Measurements from ENCODE around the gene RABGAP1L.
"Not testable (repeated sequence)": the region's sequence is repeated elsewhere in the genome, so short reads cannot be mapped to it uniquely, and the experiment has no call there.

RABGAP1L gene

DNA sequence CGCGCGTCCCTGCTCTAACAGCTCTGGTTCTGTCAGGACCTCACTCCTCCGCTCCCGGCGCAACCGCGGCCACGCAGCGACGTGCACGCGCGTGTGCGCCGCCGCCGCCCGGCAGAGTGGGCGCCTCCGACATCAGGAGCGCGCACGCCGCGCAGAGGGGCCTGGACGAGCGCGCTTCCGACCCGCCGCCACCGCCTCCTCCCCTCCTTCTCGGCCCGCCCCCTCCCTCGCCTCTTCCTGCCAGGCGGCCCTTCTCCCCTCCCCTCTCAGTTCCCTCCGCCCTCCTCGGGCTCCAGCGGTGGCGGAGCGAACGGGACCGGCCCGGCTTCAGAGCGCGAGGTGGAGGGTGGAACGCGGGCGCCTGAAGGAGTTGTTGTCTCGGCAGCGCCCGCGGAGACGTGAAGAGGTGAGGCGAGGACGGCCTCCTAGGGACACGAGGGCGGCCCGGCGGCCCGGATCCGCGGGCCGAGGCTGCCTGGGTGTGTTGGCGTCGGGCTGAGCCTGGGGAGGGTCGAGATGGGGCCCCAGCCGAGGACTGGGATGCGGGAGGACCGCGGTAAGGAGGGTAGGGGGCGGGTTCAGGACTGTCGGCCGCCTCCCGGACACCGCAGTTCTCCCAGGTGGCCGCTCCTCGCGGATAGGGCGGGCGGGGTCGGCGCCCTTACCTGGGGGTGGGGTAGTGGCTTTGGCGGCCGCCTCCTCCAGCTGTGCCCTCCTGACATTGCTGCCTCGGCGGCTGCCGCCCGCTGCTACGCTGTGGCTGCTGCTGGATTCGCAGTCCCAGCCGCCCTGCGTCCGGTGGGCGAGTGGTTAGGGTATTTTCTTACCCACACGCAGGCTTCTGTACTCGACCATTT lies at the start of gene RABGAP1L:
Gene RABGAP1L, plus strand, starts transcription at position 269 of the 857 bp plus-strand sequence.
- peak; percentile 93 for DNase-seq

DNA sequence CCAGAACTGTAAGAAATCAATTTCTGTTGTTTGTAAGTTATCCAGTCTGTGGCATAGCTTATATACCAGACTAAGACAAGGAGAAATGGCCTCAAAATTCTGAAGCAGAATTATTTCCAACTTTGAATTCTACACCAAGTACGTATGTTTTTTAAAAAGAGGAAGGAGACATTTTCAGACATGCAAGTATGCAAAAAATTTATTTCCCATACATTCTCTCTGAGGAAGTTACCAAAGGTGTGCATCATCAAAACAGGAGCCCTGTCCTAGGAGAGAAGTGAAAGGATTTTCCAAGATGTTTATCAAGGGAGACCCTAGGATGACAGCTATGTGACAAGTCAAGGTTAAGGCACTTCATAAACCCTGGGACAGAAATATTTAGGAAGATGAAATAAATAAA lies 49.3 kb upstream of the RABGAP1L start:
- DNase-seq: no peak

DNA sequence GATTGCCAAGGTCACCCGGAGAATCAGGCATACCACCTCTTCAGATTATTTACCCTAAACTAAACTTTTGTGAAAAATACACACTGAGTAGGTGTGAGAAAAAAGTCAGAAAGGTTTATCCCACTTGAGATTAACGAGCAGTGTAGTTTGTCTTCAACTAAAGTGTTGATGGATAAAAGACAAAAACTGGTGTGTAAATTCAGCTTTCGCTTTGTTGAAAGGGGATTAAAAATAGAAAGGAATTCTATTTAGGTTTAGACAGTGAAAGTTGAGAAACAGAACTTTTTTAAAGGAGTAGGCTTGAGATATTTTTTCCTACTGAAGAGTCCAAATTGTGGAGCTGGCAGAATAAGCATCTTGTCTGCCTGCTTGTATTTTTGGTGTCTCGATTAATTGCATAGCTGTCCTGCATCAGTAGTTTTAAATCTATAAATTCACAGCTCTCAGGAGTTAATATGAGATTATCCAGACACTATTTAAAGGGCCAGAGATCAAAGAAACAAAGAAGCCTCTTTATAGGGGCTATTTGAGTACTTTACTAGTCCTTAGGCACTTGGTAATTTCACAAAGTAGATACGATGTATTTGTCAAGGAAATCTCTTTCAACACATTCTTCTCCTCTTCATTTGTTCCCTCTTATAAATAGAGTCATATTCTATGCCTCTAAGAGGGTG lies 46.7 kb upstream of the RABGAP1L start:
- DNase-seq: no peak

DNA sequence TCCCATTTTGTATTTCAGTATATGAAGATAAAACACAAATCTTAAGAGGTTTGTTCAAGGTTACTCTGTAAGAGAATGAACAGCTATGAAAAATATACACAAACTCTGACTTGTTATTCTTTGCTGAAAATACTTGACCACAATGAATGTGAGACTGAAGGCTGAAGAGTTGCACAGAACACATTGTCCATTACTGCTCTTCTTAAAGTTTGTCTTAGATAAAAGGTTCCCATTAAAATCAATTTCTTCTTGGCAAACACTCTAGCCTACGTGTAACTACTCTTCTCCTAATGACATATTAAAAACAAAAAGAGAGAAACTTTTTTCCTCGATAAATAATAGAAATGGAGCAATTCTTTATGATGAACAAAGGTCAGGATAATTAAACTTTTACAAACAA lies 45.2 kb upstream of the RABGAP1L start:
- no peak for DNase-seq

DNA sequence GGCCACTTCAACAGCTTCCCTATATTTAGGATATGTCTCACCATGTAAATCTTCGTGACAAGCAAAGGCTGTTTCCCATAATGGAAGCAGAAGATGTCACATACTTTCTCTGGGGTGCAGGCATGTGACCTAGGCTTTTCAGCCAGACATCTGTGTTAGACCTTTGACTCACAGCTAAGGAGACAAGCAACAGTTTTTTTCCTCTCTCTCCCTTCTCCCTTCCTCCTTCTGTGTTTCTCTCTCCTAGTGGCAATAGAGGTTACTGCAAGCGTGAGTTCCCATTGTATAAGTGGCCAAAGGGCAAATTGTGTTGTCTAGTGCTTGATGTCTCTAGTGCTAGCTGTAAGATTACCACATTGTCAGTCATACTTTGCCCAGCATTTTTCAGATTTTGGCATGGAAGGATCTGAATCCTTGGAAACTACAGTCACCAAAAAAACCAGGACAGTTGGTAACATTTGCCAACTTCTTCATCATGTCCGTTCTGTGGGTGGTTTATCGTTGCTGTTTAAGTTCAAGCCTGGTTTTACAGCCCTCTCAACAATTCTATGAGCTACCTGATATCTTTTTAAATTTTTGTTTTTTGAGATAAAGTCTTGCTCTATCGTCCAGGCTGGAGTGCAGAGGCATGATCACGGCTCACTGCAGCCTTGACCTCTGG lies 44.4 kb upstream of the RABGAP1L start:
- peak; percentile 38 for DNase-seq

DNA sequence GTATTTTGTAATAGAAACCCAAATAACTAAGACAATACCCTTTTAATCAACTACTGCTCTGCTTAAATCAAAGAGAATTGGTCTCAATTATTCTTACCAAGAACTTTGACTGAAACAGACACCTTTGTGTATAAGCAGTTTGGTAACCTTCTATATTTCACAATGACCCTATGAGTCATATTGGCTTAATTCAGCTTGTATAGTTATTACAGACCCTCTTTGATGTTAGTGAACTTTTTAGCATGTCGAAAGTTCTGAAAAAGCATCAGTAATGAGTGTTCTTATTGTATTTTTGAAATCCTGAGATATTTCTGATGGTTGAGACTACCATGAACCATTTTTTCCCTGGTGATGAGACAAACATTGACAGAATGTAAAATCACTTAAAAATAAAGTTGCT lies 43.3 kb upstream of the RABGAP1L start:
- no peak for DNase-seq

DNA sequence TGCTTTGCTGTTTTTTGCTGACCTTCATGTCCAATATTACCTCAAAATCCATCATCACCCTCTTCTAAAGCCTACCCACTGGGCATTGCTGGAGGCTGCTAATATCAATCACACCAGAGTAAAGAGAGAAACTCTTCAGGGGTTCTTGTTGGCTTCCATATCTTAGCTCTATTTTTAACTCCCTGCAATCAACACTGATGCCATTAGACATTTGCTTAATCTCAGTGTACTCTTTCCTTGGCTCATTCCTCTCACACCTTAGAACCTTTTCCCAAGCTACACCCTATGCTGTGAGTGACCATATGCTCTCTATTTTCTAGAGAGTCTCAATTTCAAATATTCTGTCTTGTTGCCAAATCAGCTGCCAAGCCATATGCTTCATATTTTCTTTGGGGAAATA lies 40.6 kb upstream of the RABGAP1L start:
- DNase-seq: no peak

DNA sequence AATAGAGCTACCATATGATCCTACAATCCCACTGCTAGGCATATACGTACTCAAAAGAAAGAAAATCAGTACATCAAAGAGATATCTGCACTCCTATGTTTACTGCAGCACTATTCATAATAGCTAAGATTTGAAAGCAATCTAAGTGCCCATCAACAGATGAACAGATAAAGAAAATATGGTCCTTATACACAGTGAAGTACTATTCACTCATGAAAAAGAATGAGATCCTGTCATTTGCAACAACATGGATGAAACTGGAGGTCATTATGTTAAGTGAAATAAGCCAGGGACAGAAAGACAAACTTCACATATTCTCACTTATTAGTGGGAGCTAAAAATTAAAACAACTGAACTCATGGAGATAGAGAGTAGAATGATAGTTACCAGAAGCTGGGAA lies 37.0 kb upstream of the RABGAP1L start:
- DNase-seq: not testable (repeated sequence)

DNA sequence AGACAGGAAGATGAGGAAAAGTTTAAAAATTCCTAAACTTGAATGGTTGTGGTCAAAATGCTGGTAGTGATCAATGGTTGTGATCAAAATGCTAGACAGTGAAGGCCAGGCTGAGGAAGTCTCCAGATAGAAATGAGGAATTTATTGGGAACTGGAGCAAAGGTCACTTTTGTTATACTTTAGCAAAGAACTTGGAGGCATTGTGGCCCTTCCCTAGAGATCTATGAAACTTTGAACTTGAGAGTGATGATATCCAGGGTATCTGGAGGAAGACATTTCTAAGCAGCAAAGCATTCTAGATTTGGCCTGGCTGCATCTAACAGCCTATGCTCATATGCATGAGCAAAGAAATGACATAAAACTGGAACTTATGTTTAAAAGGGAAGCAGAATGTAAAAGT lies 35.5 kb upstream of the RABGAP1L start:
- no peak for DNase-seq

DNA sequence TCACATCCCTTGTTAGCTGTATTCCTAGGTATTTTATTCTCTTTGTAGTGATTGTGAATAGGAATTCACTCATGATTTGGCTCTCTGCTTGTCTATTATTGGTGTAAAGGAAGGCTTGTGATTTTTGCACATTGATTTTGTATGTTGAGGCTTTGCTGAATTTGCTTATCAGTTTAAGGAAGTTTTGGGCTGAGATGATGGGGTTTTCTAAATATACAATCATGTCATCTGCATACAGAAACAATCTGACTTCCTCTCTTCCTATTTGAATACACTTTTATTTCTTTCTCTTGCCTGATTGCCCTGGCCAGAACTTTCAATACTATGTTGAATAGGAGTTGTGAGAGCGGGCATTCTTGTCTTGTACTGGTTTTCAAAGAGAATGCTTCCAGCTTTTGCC lies 32.1 kb upstream of the RABGAP1L start:
- not testable (repeated sequence) for DNase-seq

DNA sequence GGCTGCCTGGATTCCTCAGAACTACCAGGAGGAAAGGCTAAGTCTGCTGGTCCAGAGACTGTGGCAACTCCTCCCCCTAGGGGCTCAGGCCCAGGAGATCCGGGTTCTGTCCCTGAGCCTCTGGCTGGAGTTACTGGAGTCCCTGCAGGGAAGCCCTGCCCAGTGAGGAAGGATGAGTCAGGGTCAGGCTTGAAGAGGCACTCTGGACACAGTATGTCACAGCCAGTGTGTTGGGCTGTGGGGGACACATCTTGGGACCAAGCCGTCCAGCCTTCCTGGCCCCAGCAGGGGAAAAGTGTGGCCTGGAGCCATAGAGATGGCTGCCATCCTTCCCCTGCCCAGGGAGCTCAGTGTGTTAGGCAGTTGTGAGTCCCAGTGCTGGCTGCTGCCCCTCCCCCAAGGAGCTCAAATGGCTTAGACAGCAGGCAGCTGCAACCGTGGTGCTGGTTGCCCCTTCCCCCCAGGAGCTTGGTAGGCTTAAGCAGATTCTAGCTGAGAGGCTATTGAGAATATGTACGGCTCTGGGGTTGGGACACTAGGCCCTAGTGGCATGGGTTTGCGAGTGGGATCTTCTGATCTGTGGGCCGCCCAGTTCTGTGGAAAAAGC lies 28.2 kb upstream of the RABGAP1L start:
- DNase-seq: no peak

DNA sequence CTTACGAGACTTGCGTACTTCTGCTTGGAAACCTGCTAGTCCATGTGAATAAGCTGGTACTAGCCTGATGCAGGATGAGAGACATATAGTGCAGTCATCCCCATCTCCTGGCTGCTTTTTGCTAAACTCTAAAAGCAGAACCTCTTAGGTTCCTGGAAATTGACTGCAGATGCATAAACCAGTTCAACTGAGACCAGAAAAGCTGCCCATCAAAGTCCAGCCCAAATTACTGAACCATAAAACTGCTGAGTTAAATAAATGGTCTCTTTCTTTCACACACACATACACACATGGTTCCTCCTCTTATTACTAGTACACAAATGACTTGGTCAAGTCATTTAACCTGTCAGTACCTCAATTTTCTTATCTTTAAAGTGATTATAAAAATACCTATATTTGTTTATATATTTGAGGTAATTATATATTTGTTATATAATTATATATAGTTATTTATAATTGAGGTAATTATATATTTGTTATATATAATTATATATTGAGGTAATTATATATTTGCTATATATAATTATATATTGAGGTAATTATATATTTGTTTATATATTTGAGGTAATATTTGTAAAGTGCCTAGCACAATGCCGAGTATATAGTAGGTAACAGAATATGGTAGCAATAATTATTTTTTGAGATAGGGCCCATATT lies 25.2 kb upstream of the RABGAP1L start:
- DNase-seq: peak; percentile 77

DNA sequence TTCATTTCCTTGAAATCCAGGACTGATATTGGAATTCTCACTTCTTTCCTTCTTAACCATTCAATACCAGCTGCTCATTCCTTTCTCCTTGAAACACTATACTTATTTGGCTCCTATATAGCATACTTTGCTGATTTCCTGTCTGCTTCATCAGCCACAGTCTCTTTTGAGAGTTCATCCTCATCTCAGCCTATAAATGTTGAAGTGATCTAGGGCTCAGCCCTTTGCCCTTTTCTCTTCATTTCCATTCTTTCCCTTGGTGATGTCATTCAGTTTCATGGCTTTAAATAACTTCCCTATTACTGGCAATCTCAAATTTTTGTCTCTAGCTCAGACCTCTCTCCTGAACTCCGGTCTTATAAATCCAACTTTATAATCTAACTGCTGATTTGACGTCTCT lies 24.1 kb upstream of the RABGAP1L start:
- DNase-seq: no peak

DNA sequence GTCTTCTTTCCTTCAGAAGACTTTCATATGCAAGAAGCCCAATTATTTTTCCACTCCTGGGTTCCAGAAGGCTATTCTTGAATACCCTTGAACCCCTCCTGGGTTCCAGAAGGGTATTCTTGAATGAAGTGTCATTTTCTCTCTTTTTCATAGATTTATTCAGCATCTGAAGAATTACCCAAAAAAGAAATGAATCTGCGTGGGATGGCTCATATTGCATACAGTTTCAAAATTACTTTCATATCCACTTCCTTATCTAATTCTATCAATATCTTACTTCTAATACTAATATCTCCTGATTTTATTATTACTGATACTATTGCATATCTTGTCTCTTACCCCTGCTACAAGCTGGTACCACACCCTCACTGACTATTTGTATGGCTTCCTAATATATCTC lies 22.6 kb upstream of the RABGAP1L start:
- DNase-seq: no peak

DNA sequence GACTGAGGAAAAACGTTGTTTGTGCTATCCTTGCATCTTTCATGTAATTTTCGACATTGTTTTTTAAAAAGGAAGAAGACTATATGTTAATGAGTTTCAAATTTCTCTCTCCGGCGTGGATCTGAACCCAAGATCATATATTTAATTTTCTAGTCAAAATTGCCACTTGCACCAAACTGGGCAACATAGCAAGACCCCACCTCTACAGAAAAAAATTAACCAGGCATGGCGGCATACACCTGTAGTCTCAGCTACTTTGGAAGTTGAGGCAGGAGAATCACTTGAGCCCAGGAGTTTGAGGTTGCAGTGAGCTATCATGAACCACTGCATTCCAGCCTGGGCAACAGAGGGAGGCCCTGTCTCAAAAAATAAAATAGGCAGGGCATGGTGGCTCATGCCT lies 16.5 kb upstream of the RABGAP1L start:
- no peak for DNase-seq

DNA sequence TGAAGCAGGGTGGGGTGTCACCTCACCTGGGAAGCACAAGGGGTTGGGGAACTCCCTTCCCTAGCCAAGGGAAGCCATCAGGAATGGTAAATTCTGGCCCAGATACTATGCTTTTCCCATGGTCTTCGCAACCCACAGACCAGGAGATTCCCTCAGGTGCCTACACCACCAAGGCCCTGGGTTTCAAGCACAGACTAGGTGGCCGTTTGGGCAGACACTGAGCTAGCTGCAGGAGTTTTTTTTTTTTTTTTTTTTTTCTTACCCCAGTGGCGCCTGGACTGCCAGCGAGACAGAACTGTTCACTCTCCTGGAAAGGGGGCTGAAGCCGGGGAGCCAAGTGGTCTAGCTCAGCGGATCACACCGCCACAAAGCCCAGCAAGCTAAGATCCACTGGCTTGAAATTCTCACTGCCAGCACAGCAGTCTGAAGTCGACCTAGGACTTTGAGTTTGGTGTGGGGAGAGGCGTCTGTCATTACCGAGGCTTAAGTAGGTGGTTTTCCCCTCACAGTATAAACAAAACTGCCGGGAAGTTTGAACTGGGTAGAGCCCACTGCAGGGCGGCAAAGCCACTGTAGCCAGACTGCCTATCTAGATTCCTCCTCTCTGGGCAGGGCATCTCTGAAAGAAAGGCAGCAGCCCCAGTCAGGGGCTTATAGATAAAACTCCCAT lies 15.5 kb upstream of the RABGAP1L start:
- DNase-seq: not testable (repeated sequence)

DNA sequence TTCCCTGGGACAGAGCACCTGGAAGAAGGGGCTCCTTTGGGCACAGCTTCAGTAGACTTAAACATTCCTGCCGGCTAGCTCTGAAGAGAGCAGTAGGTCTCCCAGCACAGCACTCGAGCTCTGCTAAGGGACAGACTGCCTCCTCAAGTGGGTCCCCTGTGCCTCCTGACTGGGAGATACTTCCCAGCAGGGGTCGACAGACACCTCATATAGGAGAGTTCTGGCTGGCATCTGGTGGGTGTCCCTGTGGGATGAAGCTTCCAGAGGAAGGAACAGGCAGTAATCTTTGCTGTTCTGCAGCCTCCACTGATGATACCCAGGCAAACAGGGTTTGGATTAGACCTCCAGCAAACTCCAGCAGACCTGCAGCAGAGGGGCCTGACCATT lies 14.9 kb upstream of the RABGAP1L start:
- not testable (repeated sequence) for DNase-seq

DNA sequence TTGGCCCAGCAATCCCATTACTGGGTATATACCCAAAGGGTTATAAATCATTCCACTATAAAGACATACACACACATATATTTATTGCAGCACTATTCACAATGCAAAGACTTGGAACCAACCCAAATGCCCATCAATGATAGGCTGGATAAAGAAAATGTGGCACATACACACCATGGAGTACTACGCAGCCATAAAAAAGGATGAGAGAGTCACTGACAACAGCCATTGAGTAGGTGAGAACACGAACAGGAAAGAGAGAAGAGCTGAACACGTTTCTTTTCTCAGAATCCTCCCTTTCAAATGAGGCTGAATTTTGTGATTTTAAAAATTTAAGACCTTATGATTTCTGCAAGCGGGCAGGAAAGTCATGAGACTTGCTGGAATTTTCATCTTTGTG lies 10.1 kb upstream of the RABGAP1L start:
- no peak for DNase-seq

DNA sequence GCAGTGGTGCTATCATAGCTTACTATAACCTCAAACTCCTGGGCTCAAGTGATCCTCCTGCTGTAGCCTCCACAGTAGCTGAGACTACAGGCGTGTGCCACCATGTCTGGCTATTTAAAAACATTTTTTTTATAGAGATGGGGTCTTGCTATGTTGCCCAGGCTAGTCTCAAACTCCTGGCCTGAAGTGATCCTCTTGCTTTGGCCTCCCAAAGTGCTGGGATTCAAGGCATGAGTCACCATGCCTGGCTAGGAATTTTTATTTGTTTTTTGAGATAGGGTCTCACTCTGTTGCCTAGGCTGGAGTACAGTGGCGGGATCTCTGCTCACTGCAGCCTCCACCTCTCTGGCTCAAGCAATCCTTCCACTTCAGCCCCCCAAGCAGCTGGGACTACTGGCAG lies 8.8 kb upstream of the RABGAP1L start:
- no peak for DNase-seq

DNA sequence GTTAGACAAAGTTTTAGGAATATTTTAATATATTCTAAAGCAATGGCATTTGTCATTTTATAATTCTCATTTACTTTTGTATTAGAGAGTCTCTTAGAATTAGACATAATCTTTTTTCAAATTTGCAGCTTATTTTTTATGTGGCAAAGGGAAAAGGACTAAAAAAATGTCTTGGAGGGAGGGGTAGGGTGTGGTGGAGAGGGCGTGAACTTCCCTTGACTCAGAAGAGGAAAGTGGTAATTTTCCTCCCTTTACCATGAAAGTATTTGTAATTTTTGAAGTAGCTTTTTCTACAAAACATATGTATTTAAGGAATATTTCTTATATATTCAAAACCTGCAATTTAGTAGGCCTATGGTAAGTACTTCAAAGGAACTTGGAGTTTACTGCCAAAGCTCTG lies 6.9 kb upstream of the RABGAP1L start:
- DNase-seq: no peak

DNA sequence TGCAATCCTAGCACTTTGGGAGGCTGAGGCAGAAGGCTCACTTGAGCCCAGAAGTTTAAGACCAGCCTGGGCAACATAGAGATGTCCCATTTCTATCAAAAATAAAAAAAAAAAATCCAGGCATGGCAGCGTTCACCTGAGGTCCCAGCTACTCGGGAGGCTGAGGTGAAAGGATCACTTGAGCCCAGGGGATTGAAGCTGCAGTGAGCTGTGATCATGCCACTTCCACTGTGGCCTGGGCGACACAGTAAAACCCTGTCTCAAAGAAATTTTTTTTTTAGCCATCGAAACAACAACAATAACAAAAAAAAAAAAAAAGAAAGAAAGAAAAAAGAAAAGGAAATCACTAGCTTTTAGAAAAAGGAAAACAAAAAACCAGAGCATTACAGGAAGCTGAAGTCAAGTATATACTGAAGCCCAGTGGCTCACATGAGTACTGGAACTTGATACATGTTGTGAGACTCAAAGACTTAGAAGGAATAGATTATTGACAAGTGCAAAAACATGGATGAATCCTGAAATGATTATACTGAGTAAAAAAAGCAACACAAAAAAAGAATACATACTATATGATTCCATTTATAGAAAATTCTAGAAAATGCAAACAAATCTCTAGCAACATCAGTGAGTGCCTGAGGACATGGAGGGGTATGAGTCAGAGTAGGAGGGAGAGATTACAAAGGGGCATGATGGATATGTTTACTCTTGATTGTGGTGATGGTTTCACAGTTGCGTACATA lies 6.1 kb upstream of the RABGAP1L start:
- no peak for DNase-seq

DNA sequence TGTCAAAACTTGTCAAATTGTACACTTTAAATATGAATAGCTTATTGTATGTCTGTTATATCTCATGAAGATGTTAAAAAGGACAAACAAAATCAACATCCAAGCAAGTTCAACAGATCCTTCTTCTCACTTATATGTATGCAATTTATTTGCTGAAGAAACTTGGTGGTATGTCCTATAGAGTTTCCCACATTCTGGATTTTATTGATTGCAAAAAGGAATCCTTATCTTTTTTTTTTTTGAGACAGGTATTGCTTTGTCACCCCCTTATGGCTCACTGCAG lies 5.6 kb upstream of the RABGAP1L start:
- DNase-seq: no peak
